HG02938 (cell line): ENCODE results near the gene SEMA7A.

Source experiments
- ATAC-seq: cut with Tn5 transposase; IDR thresholded peaks from one replicate; pipeline ENCODE4 v1.9.1; 2021; ENCODE audit warnings: mild to moderate bottlenecking, moderate library complexity; ENCODE audit not compliant: unreplicated experiment

SEMA7A gene

GRCh38 chr15:74419432-74419831 lies 14.3 kb downstream of the SEMA7A start:
- ATAC-seq, result no peak

GRCh38 chr15:74418575-74419338 lies 15.0 kb downstream of the SEMA7A start:
- ATAC-seq, result no peak

GRCh38 chr15:74417670-74418069 lies 16.1 kb downstream of the SEMA7A start:
- ATAC-seq, result no peak

- no peak for ATAC-seq
Observed at GRCh38 chr15:74417225-74417624, 16.5 kb downstream of the SEMA7A start.

- no peak for ATAC-seq
Observed at GRCh38 chr15:74415966-74416916, 17.5 kb downstream of the SEMA7A start.

GRCh38 chr15:74414603-74415338 lies 19.0 kb downstream of the SEMA7A start:
- no peak for ATAC-seq

GRCh38 chr15:74414081-74414580 lies 19.6 kb downstream of the SEMA7A start:
- ATAC-seq, result no peak

- ATAC-seq, result no peak
Observed at GRCh38 chr15:74413350-74414080, 20.2 kb downstream of the SEMA7A start.

- ATAC-seq, result no peak
Observed at GRCh38 chr15:74412159-74412558, 21.6 kb downstream of the SEMA7A start.

GRCh38 chr15:74411686-74412085 lies 22.1 kb downstream of the SEMA7A start:
- no peak for ATAC-seq

- no peak for ATAC-seq
Observed at GRCh38 chr15:74410502-74410901, 23.3 kb downstream of the SEMA7A start.

GRCh38 chr15:74409225-74409624 lies 24.5 kb downstream of the SEMA7A start:
- ATAC-seq, result no peak

GRCh38 chr15:74408815-74409214 lies 24.9 kb downstream of the SEMA7A start:
- ATAC-seq, result no peak

- no peak for ATAC-seq
Observed at GRCh38 chr15:74408385-74408784, 25.4 kb downstream of the SEMA7A start.

GRCh38 chr15:74406992-74407705 lies 26.6 kb downstream of the SEMA7A start:
- no peak for ATAC-seq

- no peak for ATAC-seq
Observed at GRCh38 chr15:74406517-74406916, 27.2 kb downstream of the SEMA7A start.

GRCh38 chr15:74405823-74406222 lies 27.9 kb downstream of the SEMA7A start:
- ATAC-seq, result no peak

- peak; percentile 31 for ATAC-seq
Observed at GRCh38 chr15:74403991-74404563, 29.7 kb downstream of the SEMA7A start.

GRCh38 chr15:74403588-74403919 lies 30.2 kb downstream of the SEMA7A start:
- ATAC-seq, result peak; percentile 5
